Stimulated activated CD4-positive, alpha-beta T cell treated with anti-CD3 and anti-CD28 coated beads, Interleukin-2, amount 100 ng/mL, for 4 hours (primary cell): ENCODE data around the gene ARL6IP4.

Experiments used
- DNase-seq: peaks from one replicate; pipeline ENCODE4 v3.0.0-alpha.2; 2020; ENCODE audit warnings: low read depth

The ARL6IP4 gene

DNA sequence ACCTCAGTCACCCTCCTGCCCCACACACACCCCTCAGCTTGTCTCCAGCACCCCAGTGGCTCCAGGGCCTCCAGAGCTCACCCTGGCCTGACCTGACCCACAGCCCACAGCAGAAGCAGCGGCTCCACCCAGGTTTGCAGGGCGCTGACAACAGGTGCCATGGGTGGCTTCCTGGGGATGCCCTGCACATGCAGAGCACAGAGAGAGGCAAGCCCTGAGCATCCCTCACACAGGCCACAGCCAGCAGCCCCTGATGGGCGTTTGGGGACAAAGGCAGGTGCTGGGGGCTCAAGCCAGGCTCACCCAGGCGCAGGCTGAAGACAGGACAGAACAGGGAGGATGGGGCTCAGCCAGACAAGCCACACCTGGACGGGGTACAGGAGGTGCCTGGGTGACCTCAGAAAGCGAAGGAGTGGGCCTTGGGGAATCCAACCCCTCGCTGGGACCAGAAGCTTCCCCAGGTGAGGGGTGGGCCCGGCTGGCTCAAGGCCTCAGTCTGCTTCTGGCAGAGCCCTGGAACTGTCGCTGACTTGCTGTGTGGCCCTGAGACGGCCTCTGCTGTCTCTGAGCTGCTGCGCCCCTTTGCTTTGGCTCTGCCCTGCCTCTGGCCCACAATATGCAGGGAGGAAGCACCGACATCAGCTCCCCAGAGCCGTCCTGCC, 10.6 kb downstream of the ARL6IP4 start:
- DNase-seq, result no peak

- DNase-seq, result no peak
Measured at GRCh38 chr12:122991623-122992275, 11.3 kb downstream of the ARL6IP4 start.

- DNase-seq, result no peak
Measured at GRCh38 chr12:122992386-122992785, 11.9 kb downstream of the ARL6IP4 start.

DNA sequence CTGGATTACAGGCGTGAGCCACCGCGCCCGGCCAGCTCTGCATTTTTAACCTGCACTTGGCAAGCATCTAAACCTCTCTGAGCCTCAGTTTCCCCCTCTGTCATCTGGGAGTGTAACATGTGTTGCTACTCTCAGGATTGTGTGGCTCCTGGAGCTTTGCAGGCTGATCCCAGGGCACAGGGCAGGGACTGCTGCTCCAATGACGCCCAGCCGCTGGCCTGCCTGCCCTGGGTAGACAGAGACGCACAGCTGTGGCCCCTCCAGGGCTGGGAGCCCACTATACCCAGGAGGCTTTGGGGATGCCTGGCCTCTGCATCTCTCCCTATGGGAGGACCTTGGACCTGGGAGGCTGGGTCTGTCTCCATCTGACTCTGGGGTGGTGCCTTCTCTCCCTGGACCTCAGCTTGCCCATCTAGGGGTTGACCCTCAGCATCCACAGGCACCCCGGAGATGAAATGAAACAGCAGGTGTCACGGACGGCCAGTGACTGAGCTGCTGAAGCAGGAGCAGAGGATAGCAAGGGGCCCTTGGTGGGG, 13.7 kb downstream of the ARL6IP4 start:
- DNase-seq, result no peak

GRCh38 chr12:122994781-122995502, 14.5 kb downstream of the ARL6IP4 start:
- DNase-seq, result no peak

- DNase-seq, result no peak
Measured at GRCh38 chr12:122995503-122996187, 15.2 kb downstream of the ARL6IP4 start.

DNA sequence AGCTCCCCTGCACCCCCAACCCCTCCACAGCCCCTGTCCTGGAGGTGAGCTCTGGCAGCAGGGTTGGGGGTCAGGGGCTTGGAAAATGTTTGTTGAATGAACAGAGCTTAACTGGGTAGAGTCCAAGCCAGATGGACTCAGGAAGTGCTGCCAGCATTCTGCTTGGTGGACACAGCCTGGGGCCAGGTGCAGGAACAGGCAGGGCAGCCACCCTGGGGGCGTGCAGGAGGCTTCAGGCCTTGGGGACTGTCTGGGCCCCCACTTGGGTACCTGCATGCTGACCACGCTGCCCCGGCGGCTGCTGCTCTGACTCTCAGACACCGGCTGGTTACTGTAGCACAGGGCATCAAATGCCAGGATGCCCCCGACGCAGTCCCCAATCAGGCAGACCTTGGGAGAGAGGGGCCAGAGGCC, 15.7 kb downstream of the ARL6IP4 start:
- no peak for DNase-seq

DNA sequence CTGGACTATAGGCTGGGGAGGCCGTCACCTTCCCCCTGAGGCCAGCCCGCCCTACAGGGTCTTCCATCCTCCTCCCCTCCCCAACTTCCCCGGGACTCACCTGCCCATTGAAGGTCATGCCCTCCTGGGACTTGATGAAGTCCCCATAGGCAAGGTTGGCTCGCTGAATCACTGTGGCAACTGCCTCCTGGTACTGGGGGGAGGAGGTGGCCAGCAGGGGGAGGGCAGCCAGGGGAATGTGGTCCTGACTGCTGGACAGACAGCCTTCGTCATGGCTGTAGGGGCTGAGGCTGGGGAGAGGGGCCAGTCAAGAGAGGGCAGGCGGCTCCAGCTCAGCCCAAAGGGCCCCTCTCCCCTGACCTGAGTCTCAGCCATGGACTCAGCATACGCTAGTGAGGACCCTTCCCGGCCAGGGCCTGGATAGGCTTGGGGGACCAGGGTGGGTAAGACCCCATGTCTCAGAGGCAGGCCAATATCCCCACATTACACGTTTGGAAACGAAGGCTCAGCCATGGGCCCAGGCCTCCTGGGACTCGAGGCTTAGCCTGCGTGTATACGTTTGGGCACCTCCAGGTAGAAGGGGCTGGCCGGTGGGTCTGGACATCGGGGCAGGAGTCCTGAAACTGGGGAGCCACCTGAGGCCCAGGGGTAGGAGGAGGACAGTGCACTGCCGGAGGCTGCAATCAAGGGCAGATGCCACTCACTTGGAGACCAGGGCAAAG, 16.3 kb downstream of the ARL6IP4 start:
- DNase-seq, result no peak

GRCh38 chr12:122997343-122998250, 17.1 kb downstream of the ARL6IP4 start:
- no peak for DNase-seq

GRCh38 chr12:122998316-122998715, 17.8 kb downstream of the ARL6IP4 start:
- DNase-seq, result no peak

- no peak for DNase-seq
Measured at GRCh38 chr12:122999196-122999946, 18.9 kb downstream of the ARL6IP4 start.

GRCh38 chr12:122999986-123000420, 19.5 kb downstream of the ARL6IP4 start:
- no peak for DNase-seq

DNA sequence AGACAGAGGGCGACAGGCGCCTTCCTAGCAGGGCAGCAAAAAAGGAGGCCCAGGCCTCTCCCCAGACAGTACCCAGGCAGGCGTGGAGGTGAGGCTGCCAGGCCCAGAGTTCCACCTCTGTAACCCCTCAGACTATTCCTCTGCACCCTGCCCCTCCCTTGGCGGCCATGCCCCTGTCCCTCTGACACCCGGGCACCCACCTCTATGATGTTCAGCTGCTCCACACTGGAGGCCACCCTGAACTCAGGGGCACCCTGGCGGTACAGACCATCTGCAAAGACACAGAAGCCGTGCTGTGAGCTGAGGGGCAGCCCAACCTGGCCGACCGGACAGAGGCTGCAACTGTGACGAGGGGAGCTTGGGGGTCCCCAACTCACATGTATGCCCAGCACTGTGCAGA, 20.1 kb downstream of the ARL6IP4 start:
- no peak for DNase-seq

GRCh38 chr12:123001464-123001863, 21.0 kb downstream of the ARL6IP4 start:
- no peak for DNase-seq

- no peak for DNase-seq
Measured at GRCh38 chr12:123003257-123003656, 22.8 kb downstream of the ARL6IP4 start.

DNA sequence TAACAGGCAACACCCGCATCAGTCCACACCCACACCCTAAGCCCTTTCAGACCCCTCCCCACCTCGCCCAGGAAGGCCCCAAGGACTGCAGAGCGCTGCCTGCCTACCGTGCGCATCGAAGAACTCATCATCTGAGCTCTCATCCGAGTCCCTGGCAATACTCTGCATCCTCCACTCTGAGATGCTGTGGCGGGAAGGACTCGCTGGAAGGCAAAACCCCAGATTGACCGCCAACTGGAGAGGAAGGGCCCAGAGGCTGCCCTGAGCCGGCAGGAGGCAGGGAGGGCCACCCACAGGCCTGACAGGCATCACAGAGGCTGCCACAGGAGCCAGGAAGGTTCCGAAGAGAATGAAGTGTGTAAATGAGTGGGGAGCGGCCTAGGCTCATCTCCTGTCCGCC, 23.8 kb downstream of the ARL6IP4 start:
- no peak for DNase-seq

DNA sequence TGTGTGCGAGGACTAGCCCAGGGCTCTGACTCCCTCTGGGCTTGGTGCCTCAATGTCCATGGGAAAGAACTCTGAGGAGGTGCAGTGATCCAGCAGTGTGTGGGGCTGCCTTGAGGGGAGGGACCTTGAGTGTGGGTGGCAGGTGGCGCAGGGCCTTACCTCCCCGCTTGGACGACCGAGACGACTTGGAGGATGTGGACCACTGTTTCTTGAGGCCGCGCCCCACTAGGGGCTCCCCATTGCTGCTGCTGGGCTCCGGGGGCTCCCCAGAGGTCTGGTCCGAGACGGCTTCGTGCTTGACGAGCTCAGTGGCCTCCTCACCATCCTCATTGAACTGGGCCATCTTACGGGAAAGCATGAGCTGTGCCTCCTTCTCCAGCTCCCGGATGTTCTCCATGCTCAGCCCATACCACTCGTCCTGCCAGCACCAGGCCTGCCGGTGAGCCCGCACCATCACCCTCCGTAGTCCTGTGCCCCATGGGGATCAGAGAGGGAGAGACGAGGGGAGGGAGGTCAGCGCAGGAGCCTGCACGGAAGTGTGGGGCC, 24.7 kb downstream of the ARL6IP4 start:
- no peak for DNase-seq

DNA sequence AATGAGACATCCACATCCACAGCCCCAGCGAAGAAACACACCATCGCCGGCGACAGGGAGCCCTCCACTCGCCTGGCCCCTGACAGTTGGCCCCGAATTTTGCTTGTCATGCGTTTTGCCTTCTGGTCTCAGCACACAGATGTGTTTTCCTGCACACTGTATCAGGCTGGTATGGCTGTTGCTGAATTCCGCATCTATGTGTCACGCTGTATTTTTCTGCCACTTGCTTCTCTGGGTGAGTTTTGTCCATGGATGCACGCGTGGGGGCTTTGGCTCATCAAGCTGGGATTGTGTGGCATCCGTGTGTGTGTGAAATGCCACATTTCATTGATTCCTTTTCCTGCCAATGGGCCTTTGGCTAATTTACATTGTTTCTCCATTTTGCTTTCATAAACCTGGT, 26.5 kb downstream of the ARL6IP4 start:
- DNase-seq, result no peak

- no peak for DNase-seq
Measured at GRCh38 chr12:123010110-123010509, 29.6 kb downstream of the ARL6IP4 start.

- no peak for DNase-seq
Measured at GRCh38 chr12:123010681-123011080, 30.2 kb downstream of the ARL6IP4 start.
